ENCODE data around the gene SLAIN2.

Gene SLAIN2

DNA sequence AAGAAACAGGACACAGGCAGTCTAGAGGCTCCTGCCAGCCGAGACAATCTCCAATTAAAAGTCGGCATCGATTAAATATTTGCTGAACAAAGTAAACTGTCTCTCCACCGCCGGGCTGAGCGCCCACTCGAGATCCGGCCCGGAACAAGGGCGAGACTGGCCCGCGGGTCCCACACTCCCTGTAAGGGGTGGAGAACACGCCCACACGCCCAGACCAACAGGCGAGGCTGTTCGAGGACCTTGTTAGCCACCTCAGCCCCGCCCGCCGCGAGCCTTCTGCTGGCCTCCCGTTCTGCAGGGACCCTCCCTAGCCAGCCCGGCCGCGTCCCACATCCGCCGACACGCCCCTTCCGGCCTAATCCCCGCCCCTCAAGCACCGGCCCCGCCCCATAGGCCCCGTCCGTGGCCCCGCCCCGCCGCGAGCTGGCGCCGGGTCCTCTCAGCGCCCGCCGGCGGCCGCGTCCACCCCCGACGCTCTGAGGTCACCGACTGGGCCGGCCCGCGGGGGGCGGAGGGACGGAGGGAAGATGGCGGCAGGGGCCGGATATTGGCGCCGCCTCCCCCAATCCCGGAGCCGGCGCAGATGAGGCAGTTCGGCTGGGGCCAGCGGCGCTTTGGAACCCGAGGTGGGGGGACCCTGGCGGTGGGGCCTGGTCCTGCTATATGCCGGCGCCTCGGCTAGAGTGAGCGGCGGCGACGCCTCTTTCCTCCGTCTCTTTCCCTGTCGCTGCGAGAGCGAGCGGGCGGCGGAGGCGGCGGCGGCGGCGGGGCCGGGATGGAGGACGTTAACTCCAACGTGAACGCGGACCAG lies at the start of gene SLAIN2:
SLAIN2 (plus strand) TSS at position 565 of the 811 bp plus-strand sequence; CDS start at position 776, 211 bp downstream.
- TF ChIP-seq GATA2 (IDR thresholded peaks at IDR 0.05; ENCODE audit: low read depth, low read length) (no peak), GATA3 (IDR thresholded peaks at IDR 0.05; ENCODE audit: low read depth, low read length) (no peak)

DNA sequence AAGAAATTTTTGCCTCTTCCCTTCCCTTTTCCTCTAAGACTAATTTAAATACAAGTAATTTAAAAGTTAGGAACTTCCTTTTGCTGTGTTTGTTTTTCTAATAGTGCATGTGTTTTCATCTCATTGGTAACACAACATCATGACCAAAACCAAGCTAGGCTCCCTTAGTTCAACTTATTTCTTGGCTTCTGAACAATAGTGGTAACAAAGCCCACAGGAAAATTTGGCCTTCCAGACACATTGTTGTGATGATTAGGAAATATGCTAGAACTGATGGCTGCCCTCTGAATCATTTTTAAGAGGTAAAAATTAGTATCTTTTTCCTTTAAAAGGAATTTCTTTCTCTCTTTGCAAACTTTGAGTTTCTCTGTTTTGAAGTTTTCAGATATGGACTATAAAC lies 46.2 kb upstream of the SLAIN2 start:
- TF ChIP-seq GATA3 (IDR thresholded peaks at IDR 0.05; ENCODE audit: low read depth, low read length) (no peak), GATA2 (IDR thresholded peaks at IDR 0.05; ENCODE audit: low read depth, low read length) (no peak)

DNA sequence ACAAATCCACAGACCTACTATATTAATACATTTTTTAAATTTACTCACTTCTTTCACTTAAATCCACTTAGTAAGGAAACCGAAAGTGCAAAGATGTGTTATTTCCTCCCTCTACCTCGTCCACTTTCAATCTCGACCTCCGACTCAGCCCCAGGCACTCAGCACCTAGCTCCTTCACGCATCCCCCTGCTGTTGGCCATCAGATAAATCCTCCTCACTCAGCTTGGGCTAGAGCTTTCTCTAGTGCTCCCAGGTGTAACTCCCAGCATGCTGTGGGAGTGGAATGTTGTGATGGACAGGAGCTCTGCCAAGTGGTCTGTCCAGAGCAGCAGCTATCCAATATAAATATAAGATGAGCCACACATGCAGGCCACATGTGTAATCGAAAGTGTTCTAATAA lies 45.0 kb upstream of the SLAIN2 start:
- TF ChIP-seq GATA3 (IDR thresholded peaks at IDR 0.05; ENCODE audit: low read depth, low read length) (no peak), GATA2 (IDR thresholded peaks at IDR 0.05; ENCODE audit: low read depth, low read length) (no peak)

DNA sequence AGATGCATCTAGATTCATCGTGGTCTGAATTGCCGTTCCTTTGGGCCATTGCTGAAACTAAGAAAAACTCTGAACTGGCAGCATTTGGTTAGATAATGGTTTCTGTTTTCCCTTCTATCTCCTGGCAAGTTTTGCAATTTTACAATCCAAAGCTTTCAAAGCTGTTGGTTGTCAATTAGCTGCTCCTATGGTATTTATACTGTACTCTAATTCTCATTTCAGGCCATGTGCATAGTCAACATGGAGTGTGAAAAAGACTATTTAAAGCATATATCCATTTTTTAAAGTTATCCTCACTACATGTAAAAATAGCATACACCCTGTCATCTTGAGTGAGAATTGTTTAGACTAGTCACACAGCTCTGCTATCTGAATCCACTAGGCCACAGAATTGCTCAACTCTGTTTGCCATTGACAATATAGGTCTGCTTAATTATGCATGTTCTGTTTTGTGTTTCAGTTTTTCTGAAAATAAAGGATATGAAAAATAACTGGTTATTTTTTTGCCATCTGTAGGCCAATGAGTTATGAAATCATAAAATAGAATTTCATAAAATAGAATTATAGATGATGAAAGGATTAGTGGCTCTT lies 44.0 kb upstream of the SLAIN2 start:
- TF ChIP-seq GATA3 (IDR thresholded peaks at IDR 0.05; ENCODE audit: low read depth, low read length) (no peak), GATA2 (IDR thresholded peaks at IDR 0.05; ENCODE audit: low read depth, low read length) (no peak)

DNA sequence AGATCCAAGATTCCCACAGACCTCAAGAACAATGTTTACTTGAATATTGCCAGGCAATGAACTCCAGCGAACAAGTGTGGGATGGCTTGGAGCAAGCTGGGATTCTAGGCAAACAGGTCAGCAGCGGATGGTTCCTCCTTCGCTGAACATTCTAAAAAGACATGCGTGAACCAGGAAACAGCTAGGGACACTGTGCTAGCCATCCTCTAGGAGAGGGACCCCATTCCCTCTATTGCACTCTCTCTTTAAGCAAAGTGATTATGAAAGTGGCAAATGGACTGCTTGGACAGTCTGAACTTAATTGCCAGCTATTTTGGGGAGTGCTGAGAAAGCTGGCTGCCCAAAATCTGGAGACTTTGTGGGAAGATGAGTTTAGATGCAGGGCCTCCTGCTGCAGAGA lies 41.8 kb upstream of the SLAIN2 start:
- TF ChIP-seq GATA3 (IDR thresholded peaks at IDR 0.05; ENCODE audit: low read depth, low read length), result no peak
- no peak for TF ChIP-seq GATA2 (IDR thresholded peaks at IDR 0.05; ENCODE audit: low read depth, low read length)

DNA sequence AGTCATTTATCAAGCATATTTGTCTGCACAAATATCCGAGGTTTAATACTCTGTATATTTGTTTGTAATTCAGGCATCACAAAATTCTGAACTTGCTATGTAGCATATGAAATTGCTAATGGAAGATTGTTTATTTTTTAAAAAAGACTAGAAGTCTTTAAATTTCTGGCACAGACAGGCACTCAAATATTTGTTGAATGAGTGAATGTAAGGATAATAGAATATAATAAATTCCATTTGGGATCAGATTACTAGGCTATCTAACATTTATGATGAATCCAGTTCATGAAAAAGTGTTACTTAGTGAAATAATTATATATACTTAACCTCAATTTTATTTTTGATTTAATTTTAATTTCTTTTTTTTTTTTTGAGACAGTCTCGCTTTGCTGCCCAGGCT lies 41.3 kb upstream of the SLAIN2 start:
- TF ChIP-seq GATA2 (IDR thresholded peaks at IDR 0.05; ENCODE audit: low read depth, low read length), result no peak
- TF ChIP-seq GATA3 (IDR thresholded peaks at IDR 0.05; ENCODE audit: low read depth, low read length), result no peak

DNA sequence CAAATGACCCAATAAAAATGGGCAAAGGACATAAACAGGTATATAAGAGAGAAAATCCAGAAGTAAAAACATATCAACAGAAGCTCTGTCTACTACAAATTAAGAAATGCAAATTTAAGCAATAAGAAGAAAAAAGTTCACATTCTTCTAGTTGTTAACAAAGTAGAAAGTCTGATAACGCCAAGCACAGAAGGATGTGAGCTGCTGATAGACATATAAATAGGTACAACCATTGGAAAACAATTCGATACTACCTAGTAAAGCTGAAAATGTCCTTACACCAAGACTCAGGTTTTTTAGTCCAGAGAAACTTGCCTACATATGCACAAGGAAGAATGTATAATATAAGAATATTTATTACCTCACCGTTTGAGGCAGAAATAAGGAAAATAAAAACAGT lies 35.8 kb upstream of the SLAIN2 start:
- TF ChIP-seq GATA2 (IDR thresholded peaks at IDR 0.05; ENCODE audit: low read depth, low read length), result no peak
- no peak for TF ChIP-seq GATA3 (IDR thresholded peaks at IDR 0.05; ENCODE audit: low read depth, low read length)

DNA sequence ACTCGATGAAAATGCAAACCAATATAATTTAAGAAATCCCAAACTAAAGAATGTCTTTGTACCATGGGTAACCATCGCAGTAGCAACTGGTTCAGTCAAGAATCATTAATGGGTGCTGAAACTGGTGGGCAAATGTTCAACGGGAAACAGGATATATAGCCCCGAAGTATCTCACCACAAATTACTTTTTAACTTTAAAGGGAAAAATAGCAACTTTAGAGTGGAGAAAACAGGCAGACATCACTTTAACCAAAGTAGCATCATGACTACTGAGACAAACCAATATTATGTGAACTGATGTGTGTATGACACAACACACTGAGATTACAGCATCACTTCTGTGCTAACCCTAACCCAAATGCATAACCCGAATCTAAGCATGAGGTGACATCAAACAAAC lies 33.8 kb upstream of the SLAIN2 start:
- TF ChIP-seq GATA3 (IDR thresholded peaks at IDR 0.05; ENCODE audit: low read depth, low read length) (no peak), GATA2 (IDR thresholded peaks at IDR 0.05; ENCODE audit: low read depth, low read length) (no peak)

DNA sequence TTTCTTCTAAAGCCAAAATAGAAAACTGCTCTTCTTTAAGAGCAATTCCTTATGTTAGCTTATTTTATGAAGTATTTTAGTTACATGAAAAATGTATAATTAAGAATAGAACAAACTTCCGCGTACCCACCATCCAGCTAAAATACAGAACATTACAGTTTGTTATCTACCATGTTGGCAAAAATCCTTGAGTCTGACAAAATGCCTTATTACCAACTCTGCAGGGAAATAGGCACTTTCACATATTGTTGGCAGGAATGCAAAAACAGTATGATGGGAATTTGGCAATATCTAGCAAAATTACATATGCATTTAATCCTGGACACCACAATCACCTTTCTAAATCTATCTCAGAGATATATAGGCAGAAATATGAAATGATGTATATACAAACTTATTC lies 32.4 kb upstream of the SLAIN2 start:
- no peak for TF ChIP-seq GATA2 (IDR thresholded peaks at IDR 0.05; ENCODE audit: low read depth, low read length)
- no peak for TF ChIP-seq GATA3 (IDR thresholded peaks at IDR 0.05; ENCODE audit: low read depth, low read length)

DNA sequence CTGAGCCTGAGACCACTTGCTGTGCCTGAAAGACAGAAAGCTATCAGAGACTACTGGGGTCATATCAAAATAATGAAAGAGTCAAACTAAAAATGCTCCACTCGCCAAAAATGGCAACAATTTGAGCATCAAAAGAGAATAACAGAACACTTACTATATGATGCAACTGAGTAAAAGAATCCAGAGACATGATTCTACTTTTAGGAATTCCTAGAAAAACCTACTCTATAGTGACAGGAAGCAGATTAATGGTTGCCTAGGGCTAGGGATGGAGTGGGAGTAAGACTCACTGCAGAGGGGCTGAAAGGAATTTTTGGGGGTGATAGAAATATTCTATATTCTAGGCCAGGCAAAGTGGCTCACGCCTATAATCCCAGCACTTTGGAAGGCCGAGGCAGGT lies 29.4 kb upstream of the SLAIN2 start:
- TF ChIP-seq GATA2 (IDR thresholded peaks at IDR 0.05; ENCODE audit: low read depth, low read length) (no peak), GATA3 (IDR thresholded peaks at IDR 0.05; ENCODE audit: low read depth, low read length) (no peak)

DNA sequence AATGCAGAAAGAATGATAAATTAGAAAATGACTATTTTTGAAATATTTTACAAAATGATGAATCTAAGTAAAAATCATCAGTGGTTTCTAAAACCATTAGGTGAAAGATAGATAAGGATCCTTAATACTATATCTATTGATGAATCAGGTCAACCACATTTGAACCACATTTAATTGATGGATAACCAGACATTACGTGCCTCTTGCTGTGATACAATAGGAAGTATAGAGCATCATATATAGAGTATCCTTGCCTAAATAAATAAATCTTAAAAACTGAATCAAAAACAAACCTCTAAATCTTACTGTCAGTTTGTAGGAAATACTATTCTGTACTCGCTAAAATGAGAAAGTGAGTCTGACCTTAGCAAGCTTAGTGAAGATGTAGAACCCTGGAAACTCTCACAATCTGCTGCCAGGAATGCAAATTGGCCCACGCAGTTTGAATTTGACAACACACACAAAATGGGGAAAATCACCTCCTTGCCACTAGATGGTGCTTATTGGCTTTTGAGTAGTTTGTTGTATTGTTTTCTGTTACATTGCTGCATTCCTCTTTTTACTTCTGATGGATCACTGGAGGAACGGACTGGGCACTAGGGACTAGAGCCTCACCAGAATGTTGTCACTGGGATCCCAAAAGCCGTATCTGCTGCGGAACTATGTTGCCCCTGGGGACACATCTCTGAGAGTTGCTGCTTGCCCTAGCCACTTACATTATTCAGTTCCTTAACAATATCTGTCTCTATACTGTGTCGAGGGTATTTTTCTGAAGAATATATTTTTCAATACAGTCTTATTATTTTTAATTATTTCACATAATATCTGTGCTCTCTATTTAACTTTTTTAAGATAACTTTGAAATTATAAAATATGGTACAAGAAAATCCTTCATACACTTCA lies 25.4 kb upstream of the SLAIN2 start:
- TF ChIP-seq GATA3 (IDR thresholded peaks at IDR 0.05; ENCODE audit: low read depth, low read length) (no peak), GATA2 (IDR thresholded peaks at IDR 0.05; ENCODE audit: low read depth, low read length) (no peak)

DNA sequence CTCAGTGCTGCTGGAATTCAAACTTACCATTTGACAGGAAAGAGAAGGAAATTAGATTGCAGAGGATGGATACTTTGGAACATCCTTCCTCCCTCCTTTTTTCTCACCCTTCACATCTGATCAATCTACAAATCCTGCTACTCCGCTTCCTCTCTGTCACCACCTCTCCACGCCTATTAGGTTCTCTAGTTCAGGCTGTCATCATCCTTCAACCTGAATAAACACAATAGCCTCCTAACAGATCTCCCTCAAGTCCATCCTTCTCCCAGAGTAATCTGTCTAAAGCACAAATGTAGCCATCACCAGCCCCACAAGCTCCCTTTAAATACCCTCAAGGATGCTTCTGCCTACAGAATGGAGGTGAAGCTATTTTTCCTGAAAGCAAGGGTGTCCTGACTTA lies 20.0 kb upstream of the SLAIN2 start:
- TF ChIP-seq GATA3 (IDR thresholded peaks at IDR 0.05; ENCODE audit: low read depth, low read length), result no peak
- TF ChIP-seq GATA2 (IDR thresholded peaks at IDR 0.05; ENCODE audit: low read depth, low read length), result no peak

DNA sequence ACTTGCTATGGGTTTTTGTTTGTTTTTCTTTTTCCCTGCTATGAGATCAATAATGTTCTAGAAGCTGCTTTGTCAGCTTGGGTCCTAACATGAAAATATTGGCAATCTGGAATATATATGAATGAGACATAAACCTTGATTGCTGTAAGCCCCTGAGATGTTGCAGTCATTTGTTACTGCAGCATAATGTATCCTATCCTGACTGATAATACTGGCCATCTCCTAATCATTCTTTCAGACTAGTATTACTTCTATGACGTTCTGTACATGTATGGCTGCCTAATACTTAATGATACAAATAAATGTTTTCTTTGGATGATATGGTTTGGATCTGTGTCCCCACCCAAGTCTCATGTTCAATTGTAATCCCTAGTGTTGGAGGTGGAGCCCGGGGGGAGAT lies 19.3 kb upstream of the SLAIN2 start:
- no peak for TF ChIP-seq GATA3 (IDR thresholded peaks at IDR 0.05; ENCODE audit: low read depth, low read length)
- no peak for TF ChIP-seq GATA2 (IDR thresholded peaks at IDR 0.05; ENCODE audit: low read depth, low read length)

DNA sequence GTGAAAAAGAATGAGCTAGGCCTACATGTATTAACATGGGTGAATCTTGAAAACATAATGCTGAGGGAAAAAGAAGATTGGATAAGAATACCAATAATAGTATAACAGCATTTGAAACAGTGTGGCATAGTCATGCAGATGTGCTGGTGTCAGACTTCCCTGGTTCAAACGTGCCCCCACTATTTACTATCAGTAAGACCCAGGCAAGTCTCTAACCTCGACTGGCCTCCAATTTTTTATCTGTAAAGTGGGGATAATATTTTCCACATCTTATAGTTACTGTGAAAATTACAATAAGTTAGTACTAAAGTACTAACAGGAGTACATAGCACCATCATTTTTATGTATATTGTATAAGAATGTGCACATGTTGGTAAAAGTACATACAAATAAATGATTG lies 17.0 kb upstream of the SLAIN2 start:
- TF ChIP-seq GATA2 (IDR thresholded peaks at IDR 0.05; ENCODE audit: low read depth, low read length) (no peak), GATA3 (IDR thresholded peaks at IDR 0.05; ENCODE audit: low read depth, low read length) (no peak)
